ENCODE data around the gene NR3C2. TPM values are rescaled to one million over a fixed set of nuclear protein-coding genes. Genes with fewer than 3 reads are reported as not detected.

Gene NR3C2
- total RNA-seq, 1 experiment from 2014 or later = 2.7 TPM

GRCh38 chr4:148270630-148271029 is 171.6 kb downstream of the NR3C2 start:
- no peak overlapping the region for H2AFZ ChIP-seq (ENCODE audit: low read depth, low read length, poor library complexity, severe bottlenecking)
- no peak overlapping the region for H3K4me2 ChIP-seq (ENCODE audit: low read length)
- no TSS peak for BruUV-seq (replicated peaks)
- ChIA-PET RAD21 (ENCODE audit: low non-redundant PET in 1 of 2, low total read pairs in 2 of 2, uncharacterized antibody in 2 of 2, unreplicated experiment in 2 of 2) (no interaction called here), CTCF (no interaction called here), POLR2A (no interaction called here)
- H3K79me2 ChIP-seq (ENCODE audit: insufficient read depth, low read length) = no peaks in the 10 kb centered on the region
- H3K4me1 ChIP-seq (ENCODE audit: control insufficient read depth in 1 of 2, insufficient read depth in 2 of 2, low read length in 2 of 2) = no peaks in the 10 kb centered on the region
- H3K27ac ChIP-seq (ENCODE audit: low read depth, low read length) = no peak overlapping the region
- no peak overlapping the region for H3K9ac ChIP-seq (ENCODE audit: low read length)
- DNase-seq (ENCODE audit: low read depth, low spot score) (no peak), ATAC-seq (no peak)
- no peaks in the 10 kb centered on the region for H3K9me3 ChIP-seq (ENCODE audit: control insufficient read depth in 1 of 2, insufficient read depth in 1 of 2, low read depth in 1 of 2, low read length in 2 of 2)
- H3K4me3 ChIP-seq (replicated peaks in 1 of 2; ENCODE audit: low read depth in 1 of 2, low read length in 2 of 2) = no peak overlapping the region
- H3K9me2 ChIP-seq (ENCODE audit: insufficient read depth) = no peaks in the 10 kb centered on the region
- no peaks in the 10 kb centered on the region for H3K36me3 ChIP-seq (ENCODE audit: control insufficient read depth in 1 of 2, insufficient read depth in 2 of 2, low read length in 2 of 2)
- TF ChIP-seq EZH2 (IDR thresholded peaks at IDR 0.05) (no peak), EGR1 (IDR thresholded peaks at IDR 0.05; ENCODE audit: low read depth) (no peak), YY1 (IDR thresholded peaks at IDR 0.05; ENCODE audit: extremely low read depth, insufficient replicate concordance, low read depth, low read length) (no peak), POLR2AphosphoS5 (IDR thresholded peaks at IDR 0.05; ENCODE audit: low read depth, low read length) (no peak), ATF3 (IDR thresholded peaks at IDR 0.05) (no peak), REST (IDR thresholded peaks at IDR 0.05; ENCODE audit: low read depth) (no peak), FOSL1 (IDR thresholded peaks at IDR 0.05; ENCODE audit: low read depth) (no peak)
- intact Hi-C loops (cut with micrococcal nuclease) = no loop called here
- no peaks in the 10 kb centered on the region for H3K27me3 ChIP-seq (ENCODE audit: insufficient read depth, low read length)
- no peaks in the 10 kb centered on the region for H4K20me1 ChIP-seq (ENCODE audit: insufficient read depth)
